ENCODE results near the gene NPTXR.
A peak's percentile ranks its signal among the peaks of the same experiment; 100 is the strongest.
"Not testable (repeated sequence)": the region's sequence is repeated elsewhere in the genome, so short reads cannot be mapped to it uniquely, and the experiment has no call there.

The NPTXR gene

GRCh38 chr22:38830845-38831108 is 13.1 kb downstream of the NPTXR start:
- no peak for DNase-seq (ENCODE audit: low spot score)

GRCh38 chr22:38830026-38830844 is 13.6 kb downstream of the NPTXR start:
- no peak for DNase-seq (ENCODE audit: low spot score)

- no peak for DNase-seq (ENCODE audit: low spot score)
These were observed 14.3 kb downstream of the NPTXR start for GRCh38 chr22:38829485-38829884.

- no peak for DNase-seq (ENCODE audit: low spot score)
These were observed 15.1 kb downstream of the NPTXR start for GRCh38 chr22:38828616-38829205.

GRCh38 chr22:38828191-38828590 is 15.6 kb downstream of the NPTXR start:
- DNase-seq (ENCODE audit: low spot score), result no peak

- DNase-seq (ENCODE audit: low spot score), result no peak
These were observed 16.3 kb downstream of the NPTXR start for GRCh38 chr22:38827510-38827909.

GRCh38 chr22:38826801-38827200 is 17.0 kb downstream of the NPTXR start:
- no peak for DNase-seq (ENCODE audit: low spot score)

- no peak for DNase-seq (ENCODE audit: low spot score)
These were observed 17.4 kb downstream of the NPTXR start for GRCh38 chr22:38826386-38826785.

- DNase-seq (ENCODE audit: low spot score), result peak; percentile 76
These were observed 19.2 kb downstream of the NPTXR start for GRCh38 chr22:38824585-38824984.

- DNase-seq (ENCODE audit: low spot score), result no peak
These were observed 20.2 kb downstream of the NPTXR start for GRCh38 chr22:38823637-38824036.

- no peak for DNase-seq (ENCODE audit: low spot score)
These were observed 20.8 kb downstream of the NPTXR start for GRCh38 chr22:38823076-38823475.

GRCh38 chr22:38820020-38820419 is 23.8 kb downstream of the NPTXR start:
- no peak for DNase-seq (ENCODE audit: low spot score)

- no peak for DNase-seq (ENCODE audit: low spot score)
These were observed 24.4 kb downstream of the NPTXR start for GRCh38 chr22:38819387-38819940.

- DNase-seq (ENCODE audit: low spot score), result no peak
These were observed 26.6 kb downstream of the NPTXR start for GRCh38 chr22:38817196-38817595.

GRCh38 chr22:38815842-38816241 is 28.0 kb downstream of the NPTXR start:
- no peak for DNase-seq (ENCODE audit: low spot score)

- no peak for DNase-seq (ENCODE audit: low spot score)
These were observed 32.6 kb downstream of the NPTXR start for GRCh38 chr22:38811241-38811640.

- not testable (repeated sequence) for DNase-seq (ENCODE audit: low spot score)
These were observed 38.7 kb downstream of the NPTXR start for GRCh38 chr22:38805041-38805593.

GRCh38 chr22:38802671-38803121 is 41.1 kb downstream of the NPTXR start:
- peak; percentile 85 for DNase-seq (ENCODE audit: low spot score)

- no peak for DNase-seq (ENCODE audit: low spot score)
These were observed 44.4 kb downstream of the NPTXR start for GRCh38 chr22:38799265-38800002.

GRCh38 chr22:38798496-38798895 is 45.3 kb downstream of the NPTXR start:
- DNase-seq (ENCODE audit: low spot score), result no peak

- no peak for DNase-seq (ENCODE audit: low spot score)
These were observed 47.4 kb downstream of the NPTXR start for GRCh38 chr22:38796262-38796957.

GRCh38 chr22:38795569-38795968 is 48.3 kb downstream of the NPTXR start:
- DNase-seq (ENCODE audit: low spot score), result no peak
